ENCODE data around the gene HEPACAM2. TPM values are rescaled to one million over a fixed set of nuclear protein-coding genes. Genes with fewer than 3 reads are reported as not detected.

HEPACAM2 gene
- total RNA-seq, 1 experiment from 2014 or later: not detected

DNA sequence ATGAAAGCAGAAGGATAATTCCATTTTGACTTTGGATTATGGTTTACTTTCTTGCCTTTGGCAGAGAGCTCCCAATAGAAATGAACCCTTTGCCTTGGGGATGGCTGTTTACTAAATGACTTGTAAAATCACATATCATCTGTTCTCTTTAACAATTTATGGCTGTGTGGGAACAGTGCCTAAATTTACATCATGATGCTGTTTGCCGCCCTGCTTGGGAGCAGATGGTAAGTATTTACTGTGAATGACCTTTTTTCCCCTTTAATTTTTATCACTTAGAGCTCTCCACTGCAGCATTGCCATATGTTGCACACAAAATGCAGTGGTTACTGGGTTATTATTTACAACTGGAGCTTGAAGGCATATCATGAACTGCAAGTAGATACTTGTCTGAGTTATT, 13.4 kb downstream of the HEPACAM2 start:
- H3K79me2 ChIP-seq (ENCODE audit: insufficient read depth, low read length): no peaks in the 10 kb centered on the region
- H3T11ph ChIP-seq (ENCODE audit: low read length): no peak overlapping the region
- H3K4ac ChIP-seq (ENCODE audit: low read depth, low read length): no peak overlapping the region
- H2BK5ac ChIP-seq (ENCODE audit: insufficient read length, low read length): no peak overlapping the region
- no peak overlapping the region for H3K18ac ChIP-seq (ENCODE audit: insufficient read length, low read depth, low read length)
- H3K9me3 ChIP-seq (ENCODE audit: control insufficient read depth, low read depth, low read length): no peaks in the 10 kb centered on the region
- H3K27me3 ChIP-seq (ENCODE audit: insufficient read depth, low read length): no peaks in the 10 kb centered on the region
- H2AFZ ChIP-seq (ENCODE audit: low read length): no peak overlapping the region
- H3K27me3 Mint-ChIP-seq (ENCODE audit: low read depth): peaks cover 25% of the 10 kb centered on the region
- no peak overlapping the region for H2BK20ac ChIP-seq (ENCODE audit: low read depth, low read length, poor library complexity, severe bottlenecking)
- no peaks in the 10 kb centered on the region for H4K20me1 ChIP-seq (ENCODE audit: control insufficient read depth, insufficient read depth, insufficient read length)
- no peak for TF ChIP-seq CTCF (conservative IDR thresholded peaks at IDR 0.05)
- no peak overlapping the region for H2BK12ac ChIP-seq (ENCODE audit: insufficient read length, low read depth, low read length)
- H3K56ac ChIP-seq (ENCODE audit: insufficient read length, low read depth, low read length): no peak overlapping the region
- H3K27ac Mint-ChIP-seq: no peak overlapping the region
- H4K5ac ChIP-seq (ENCODE audit: insufficient read length, low read depth, low read length): no peak overlapping the region
- H3K4me1 ChIP-seq (ENCODE audit: insufficient read depth, low read length): no peaks in the 10 kb centered on the region
- no peaks in the 10 kb centered on the region for H3K36me3 Mint-ChIP-seq (ENCODE audit: insufficient read depth in 1 of 3, low read depth in 3 of 3)
- H3K9ac ChIP-seq (ENCODE audit: extremely low read depth, insufficient read length, low read length): no peak overlapping the region
- no peaks in the 10 kb centered on the region for H3K9me3 Mint-ChIP-seq
- H4K91ac ChIP-seq (ENCODE audit: insufficient read length, low read depth, low read length): no peak overlapping the region
- H2BK120ac ChIP-seq (ENCODE audit: low read depth, low read length, poor library complexity, severe bottlenecking): no peak overlapping the region
- H3K4me3 Mint-ChIP-seq: no peak overlapping the region
- no peaks in the 10 kb centered on the region for H3K4me1 Mint-ChIP-seq
- H3K79me1 ChIP-seq (ENCODE audit: insufficient read depth, low read depth, low read length, poor library complexity, severe bottlenecking): no peaks in the 10 kb centered on the region
- H3K23ac ChIP-seq (ENCODE audit: insufficient read length, low read depth, low read length): no peak overlapping the region
- no peak overlapping the region for H4K8ac ChIP-seq (replicated peaks; ENCODE audit: insufficient read length, low read depth, low read length)
- H3K27ac ChIP-seq (ENCODE audit: insufficient read length, low read depth, low read length): no peak overlapping the region
- DNase-seq: no peak
- no CpG with 5 or more reads among the region's 1 CpG for WGBS (ENCODE audit: extremely low coverage, insufficient read length, low lambda C conversion rate)
- no peak overlapping the region for H2BK15ac ChIP-seq (ENCODE audit: low read depth, low read length)
- H3K23me2 ChIP-seq (ENCODE audit: insufficient read length, low read depth, low read length, poor library complexity, severe bottlenecking): no peaks in the 10 kb centered on the region
- H2AK5ac ChIP-seq (ENCODE audit: insufficient read length, low read length): no peak overlapping the region
- H3K14ac ChIP-seq (ENCODE audit: insufficient read depth, low read length): no peak overlapping the region
- H3K4me2 ChIP-seq (ENCODE audit: insufficient read depth, insufficient read length, low read length): no peak overlapping the region
